Endothelial cell of umbilical vein (primary cell): Measurements from ENCODE around the gene CCDC85C. TPM values are rescaled to one million over a fixed set of nuclear protein-coding genes. Genes with fewer than 3 reads are reported as not detected.

Source experiments
- BruUV-seq: library from RNA; stranded (reverse); fragments of 400-500 nt; replicated peaks from 2 replicates; lab custom pipeline; 2021; lab: Mats Ljungman, UMichigan
- CTCF ChIA-PET: fragments of 300-600, 350-600 bp; sonication (Branson Sonifier 250); formaldehyde crosslinking; loops from one replicate; lab custom pipeline; 2021; ENCODE audit warnings: antibody characterized with exemption, inconsistent platforms; lab: Charles Lee
- POLR2A ChIA-PET: fragments of 300-600, 350-600 bp; sonication (Branson Sonifier 250); formaldehyde crosslinking; loops from one replicate; lab custom pipeline; 2021; ENCODE audit warnings: antibody characterized with exemption, inconsistent platforms; lab: Charles Lee
- DNase-seq: peaks from one replicate; pipeline ENCODE4 v3.0.0-alpha.2; 2011; ENCODE audit warnings: low read depth, low spot score
- FAIRE-seq: peaks from 2 replicates; lab custom pipeline; 2011; peaks lifted over from hg19 to GRCh38; lab: Jason Lieb, UNC
- H2AFZ ChIP-seq: 2 replicates; pipeline ENCODE4 v1.6.0; 2012; ENCODE audit warnings: low read depth, low read length, control low read depth, inconsistent platforms
- H3K27ac ChIP-seq: 2 replicates; pipeline ENCODE4 v1.5.1; 2011; ENCODE audit warnings: low read depth, mild to moderate bottlenecking, control low read depth, low read length, moderate library complexity; ENCODE audit not compliant: insufficient read depth
- H3K27me3 ChIP-seq, 2 experiments: 2 replicates each; pipeline versions ENCODE4 v1.6.0 to v1.6.1; 2011; ENCODE audit warnings: low read length in 2 of 2, mixed read lengths in 1 of 2; ENCODE audit not compliant: control insufficient read depth in 2 of 2, insufficient read depth in 2 of 2
- H3K36me3 ChIP-seq, 2 experiments: 2 replicates in 1 of 2; 3 replicates in 1 of 2; pipeline ENCODE4 v1.5.1; 2011; ENCODE audit warnings: low read length in 2 of 2, mild to moderate bottlenecking in 1 of 2, moderate library complexity in 1 of 2; ENCODE audit not compliant: control insufficient read depth in 2 of 2, insufficient read depth in 2 of 2; ENCODE audit errors: extremely low read depth in 1 of 2
- H3K4me1 ChIP-seq: 3 replicates; pipeline ENCODE4 v1.5.1; 2011; ENCODE audit warnings: mild to moderate bottlenecking, low read length; ENCODE audit not compliant: control insufficient read depth, insufficient read depth; ENCODE audit errors: extremely low read depth
- H3K4me2 ChIP-seq: 2 replicates; pipeline ENCODE4 v1.6.1; 2011; ENCODE audit warnings: low read length, control low read depth, mixed read lengths; ENCODE audit not compliant: insufficient read depth
- H3K4me3 ChIP-seq, 3 experiments: fragments of 200-600 bp in 1 of 3; sonication (generic), shearing (Covaris generic) in 1 of 3; replicated peaks in 1 of 3; 2 replicates each; pipeline ENCODE4 v1.5.1; 2011 to 2016; ENCODE audit warnings: control low read depth in 3 of 3, low read length in 3 of 3, mild to moderate bottlenecking in 2 of 3, inconsistent platforms in 1 of 3, low read depth in 1 of 3, moderate library complexity in 1 of 3; ENCODE audit not compliant: insufficient read depth in 1 of 3
- H3K79me2 ChIP-seq: 2 replicates; pipeline ENCODE4 v1.6.0; 2012; ENCODE audit warnings: low read length, inconsistent platforms; ENCODE audit not compliant: control insufficient read depth, insufficient read depth
- H3K9ac ChIP-seq: replicated peaks from 2 replicates; pipeline ENCODE3; 2011; ENCODE audit warnings: low read length, control low read depth; ENCODE audit not compliant: insufficient read depth; ENCODE audit errors: extremely low read depth
- H3K9me1 ChIP-seq: replicated peaks from 3 replicates; pipeline ENCODE4 v1.6.0; 2011; ENCODE audit warnings: mild to moderate bottlenecking, low read length; ENCODE audit not compliant: control insufficient read depth, insufficient read depth; ENCODE audit errors: extremely low read depth
- H3K9me3 ChIP-seq: replicated peaks from 2 replicates; pipeline ENCODE4 v1.5.1; 2012; ENCODE audit warnings: low read length, inconsistent platforms; ENCODE audit not compliant: control insufficient read depth, insufficient read depth
- H4K20me1 ChIP-seq: replicated peaks from 2 replicates; pipeline ENCODE3; 2011; ENCODE audit warnings: mild to moderate bottlenecking, low read length; ENCODE audit not compliant: control insufficient read depth, insufficient read depth; ENCODE audit errors: extremely low read depth
- EZH2 ChIP-seq: IDR thresholded peaks from 2 replicates; pipeline ENCODE4 v1.6.1; 2012; ENCODE audit warnings: borderline replicate concordance, low read depth, mild to moderate bottlenecking, moderate library complexity, low read length, inconsistent platforms; ENCODE audit not compliant: severe bottlenecking
- FOS ChIP-seq: IDR thresholded peaks from 2 replicates; pipeline ENCODE4 v1.6.1; 2011; ENCODE audit warnings: mild to moderate bottlenecking, low read length, moderate library complexity, borderline replicate concordance; ENCODE audit not compliant: insufficient read depth
- GATA2 ChIP-seq: IDR thresholded peaks from 2 replicates; pipeline ENCODE4 v1.7.0; 2011; ENCODE audit warnings: low read depth, mild to moderate bottlenecking, moderate library complexity, mixed read lengths, low read length; ENCODE audit not compliant: insufficient read length, insufficient read depth
- JUN ChIP-seq: IDR thresholded peaks from 2 replicates; pipeline ENCODE4 v1.6.1; 2011; ENCODE audit warnings: borderline replicate concordance, low read depth; ENCODE audit not compliant: insufficient read length, insufficient read depth
- MYC ChIP-seq: IDR thresholded peaks from one replicate; pipeline ENCODE4 v1.6.1; 2011; ENCODE audit warnings: mild to moderate bottlenecking, low read depth, low read length
- POLR2A ChIP-seq: IDR thresholded peaks from 2 replicates; pipeline ENCODE4 v1.6.1; 2012; ENCODE audit warnings: low read depth, mild to moderate bottlenecking, control low read depth, low read length
- POLR2AphosphoS5 ChIP-seq: IDR thresholded peaks from 2 replicates; pipeline ENCODE4 v1.6.1; 2012; ENCODE audit warnings: low read depth, mild to moderate bottlenecking, control low read depth, low read length, moderate library complexity; ENCODE audit not compliant: insufficient read depth
- dilution Hi-C: fragments of 300-500 bp; cut with MboI; formaldehyde crosslinking; loops from one replicate; pipeline ENCODE4 v1.15.0; 2019; ENCODE audit warnings: low sequenced_read_pairs; ENCODE audit not compliant: extremely low pct_ligation_motif_present
- intact Hi-C: fragments of 100-400 bp; cut with micrococcal nuclease; formaldehyde crosslinking; loops from one replicate; pipeline ENCODE4 v1.10.0; 2022
- polyA plus RNA-seq, 4 experiments: library from polyadenylated mRNA; depleted of rRNA in 3 of 4; stranded (reverse) in 3 of 4; unstranded in 1 of 4; fragments of >200 nt; gene quantifications; 2 replicates each; pipeline versions ENCODE4 v1.2.1 to v1.2.3, GENCODE V29; 2011 to 2012; ENCODE audit warnings: missing spikeins in 1 of 4
- total RNA-seq: library from RNA; stranded (reverse); gene quantifications from 2 replicates; pipeline ENCODE4 v1.2.3, GENCODE V29; 2021
- TF ChIP-seq, protein P1 (sequence below): IDR thresholded peaks from 2 replicates; pipeline ENCODE4 v1.6.1; 2011; ENCODE audit not compliant: insufficient read depth, insufficient read length
- TF ChIP-seq, protein P2 (sequence below), 2 donors: IDR thresholded peaks; 1 replicate in 1 of 2; 2 replicates in 1 of 2; pipeline ENCODE4 v1.5.1; 2011; ENCODE audit warnings: low read length in 2 of 2, mild to moderate bottlenecking in 2 of 2, moderate library complexity in 2 of 2, control low read depth in 1 of 2, inconsistent platforms in 1 of 2, low read depth in 1 of 2; ENCODE audit not compliant: insufficient read depth in 1 of 2; ENCODE audit errors: extremely low read depth in 1 of 2

CCDC85C gene
- total and polyA plus RNA-seq, 2 donors (not counting 3 experiments of a cell fraction or from before 2014, with no cell fraction given): 7.5 to 17.8 TPM

DNA sequence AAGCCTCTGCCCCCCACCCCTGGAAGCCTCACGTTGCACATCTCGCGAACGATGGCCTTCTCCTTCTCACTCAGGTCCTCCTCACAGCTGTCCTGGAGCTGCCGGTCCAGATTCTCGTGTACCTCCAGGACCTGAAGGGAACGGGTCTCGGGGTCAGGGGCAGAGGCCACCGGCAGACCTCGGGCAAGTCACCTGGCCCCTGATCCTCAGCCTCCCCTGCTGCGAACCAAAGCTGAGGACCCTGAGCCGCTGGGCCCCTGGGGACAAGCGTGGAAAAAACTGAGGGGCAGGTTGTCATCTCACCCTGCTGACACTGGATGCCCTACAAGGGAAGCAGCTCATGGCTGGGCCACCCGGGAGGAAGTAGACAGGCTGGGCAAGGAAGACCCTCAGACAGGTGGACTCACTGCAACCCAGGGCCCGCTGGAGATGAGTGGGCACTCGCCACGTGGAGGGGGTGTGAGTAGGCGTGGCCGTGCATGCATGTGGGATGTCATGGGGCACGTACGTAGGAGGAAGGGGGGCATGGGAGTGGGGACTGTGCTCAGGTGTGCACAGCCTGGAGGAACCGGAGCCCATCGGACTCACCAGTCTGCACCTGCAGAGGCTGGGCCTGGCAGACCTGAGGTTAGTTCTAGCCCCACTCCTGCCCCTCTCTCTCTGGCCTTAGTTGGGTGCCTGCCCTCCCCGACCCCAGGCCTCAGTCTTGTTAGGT lies 87.7 kb downstream of the CCDC85C start:
- Histone ChIP-seq H3K4me1 (no peaks in the 10 kb centered on the region), H3K9me3 (no peaks in the 10 kb centered on the region), H3K36me3 (peaks cover 0 to 11% of the 10 kb centered on the region in 2 experiments), H3K9me1 (no peaks in the 10 kb centered on the region), H2AFZ (no peak overlapping the region), H4K20me1 (no peaks in the 10 kb centered on the region), H3K9ac (no peak overlapping the region), H3K79me2 (no peaks in the 10 kb centered on the region), H3K27ac (no peak overlapping the region), H3K4me2 (no peak overlapping the region), H3K27me3 (no peaks in the 10 kb centered on the region), H3K4me3 (no peak overlapping the region)
- dilution Hi-C loops (no loop called here), intact Hi-C loops (no loop called here)
- no TSS peak for BruUV-seq
- DNase-seq (no peak), FAIRE-seq (no peak)
- ChIA-PET POLR2A (no interaction called here), CTCF (interaction anchor here (0.6 kb wide), 1 partner anchor 88 kb away, joined by 3 read pairs; the partner anchor contains the start of gene CCDC85C)
- no peak for TF ChIP-seq JUN
- TF ChIP-seq GATA2: no peak
- TF ChIP-seq FOS: no peak
- TF ChIP-seq, protein P1, sequence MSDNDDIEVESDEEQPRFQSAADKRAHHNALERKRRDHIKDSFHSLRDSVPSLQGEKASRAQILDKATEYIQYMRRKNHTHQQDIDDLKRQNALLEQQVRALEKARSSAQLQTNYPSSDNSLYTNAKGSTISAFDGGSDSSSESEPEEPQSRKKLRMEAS: no peak
- no peak for TF ChIP-seq POLR2AphosphoS5
- TF ChIP-seq, protein P2, sequence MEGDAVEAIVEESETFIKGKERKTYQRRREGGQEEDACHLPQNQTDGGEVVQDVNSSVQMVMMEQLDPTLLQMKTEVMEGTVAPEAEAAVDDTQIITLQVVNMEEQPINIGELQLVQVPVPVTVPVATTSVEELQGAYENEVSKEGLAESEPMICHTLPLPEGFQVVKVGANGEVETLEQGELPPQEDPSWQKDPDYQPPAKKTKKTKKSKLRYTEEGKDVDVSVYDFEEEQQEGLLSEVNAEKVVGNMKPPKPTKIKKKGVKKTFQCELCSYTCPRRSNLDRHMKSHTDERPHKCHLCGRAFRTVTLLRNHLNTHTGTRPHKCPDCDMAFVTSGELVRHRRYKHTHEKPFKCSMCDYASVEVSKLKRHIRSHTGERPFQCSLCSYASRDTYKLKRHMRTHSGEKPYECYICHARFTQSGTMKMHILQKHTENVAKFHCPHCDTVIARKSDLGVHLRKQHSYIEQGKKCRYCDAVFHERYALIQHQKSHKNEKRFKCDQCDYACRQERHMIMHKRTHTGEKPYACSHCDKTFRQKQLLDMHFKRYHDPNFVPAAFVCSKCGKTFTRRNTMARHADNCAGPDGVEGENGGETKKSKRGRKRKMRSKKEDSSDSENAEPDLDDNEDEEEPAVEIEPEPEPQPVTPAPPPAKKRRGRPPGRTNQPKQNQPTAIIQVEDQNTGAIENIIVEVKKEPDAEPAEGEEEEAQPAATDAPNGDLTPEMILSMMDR (IDR thresholded peaks at IDR 0.05; ENCODE audit: extremely low read depth in 1 of 2, insufficient read depth in 1 of 2, low read depth in 1 of 2, low read length in 2 of 2): no peak
- no peak for TF ChIP-seq MYC
- no peak for TF ChIP-seq POLR2A
- TF ChIP-seq EZH2: no peak
